NCI-H510A treated with DMSO at 0.1 percent for 48 hours (cell line): Measurements from ENCODE around the gene C13orf42.

Experiments
- DNase-seq: peaks from one replicate; lab custom pipeline; 2025; lab: John Stamatoyannopoulos, UW

C13orf42 gene

DNA sequence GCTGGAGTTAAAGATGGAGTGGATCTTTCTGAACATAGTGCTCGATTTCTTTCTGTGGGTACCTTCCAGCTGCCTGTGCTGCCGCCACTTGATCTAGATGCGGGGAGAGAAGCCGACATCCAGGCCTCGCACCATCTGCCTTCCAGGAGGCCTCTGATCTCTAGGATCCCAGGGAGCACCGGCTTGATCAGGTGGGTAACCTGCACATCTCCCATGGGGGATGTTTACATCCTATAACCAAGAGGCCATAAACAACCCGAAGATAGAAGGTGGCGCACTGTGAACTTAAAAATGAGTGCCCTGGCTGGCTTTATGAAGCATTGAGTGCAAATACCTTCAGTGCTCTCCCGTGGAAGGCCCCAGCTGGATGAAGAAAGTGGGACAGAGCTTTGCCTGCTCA, at the start of gene C13orf42:
TSS of gene C13orf42 (minus strand) at position 101 of the 400 bp plus-strand sequence. CDS start at position 36, 65 bp downstream.
- no peak for DNase-seq

DNA sequence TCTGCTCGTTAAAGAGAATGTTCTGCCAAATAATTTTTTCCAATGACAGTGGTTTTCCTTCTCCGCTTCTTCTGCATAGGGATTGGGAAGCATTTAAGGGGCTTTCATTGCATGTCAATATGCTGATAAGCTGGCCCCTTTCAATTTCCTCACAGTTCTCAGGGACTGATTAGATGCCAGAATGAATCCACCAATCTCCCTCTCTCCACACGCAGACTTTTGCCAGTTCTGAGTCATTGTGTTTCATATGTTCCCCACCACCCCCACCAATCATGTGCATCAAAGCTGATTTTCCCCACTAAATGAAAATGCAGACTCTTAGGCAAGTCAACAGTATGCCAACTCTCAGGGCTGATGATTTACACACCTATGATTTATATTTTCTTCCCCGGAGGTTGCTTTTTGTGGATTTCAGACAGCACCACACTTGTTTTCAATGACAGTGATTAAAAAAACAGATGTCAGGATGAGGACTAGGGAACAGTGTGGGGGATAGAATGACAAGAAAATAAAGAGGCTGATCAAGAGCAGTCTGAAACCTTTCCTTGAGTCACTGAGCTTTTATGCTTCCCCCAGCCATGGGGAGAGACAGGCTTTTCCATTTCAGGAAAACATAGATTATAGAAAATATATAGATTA, 47.9 kb upstream of the C13orf42 start:
- DNase-seq = no peak

DNA sequence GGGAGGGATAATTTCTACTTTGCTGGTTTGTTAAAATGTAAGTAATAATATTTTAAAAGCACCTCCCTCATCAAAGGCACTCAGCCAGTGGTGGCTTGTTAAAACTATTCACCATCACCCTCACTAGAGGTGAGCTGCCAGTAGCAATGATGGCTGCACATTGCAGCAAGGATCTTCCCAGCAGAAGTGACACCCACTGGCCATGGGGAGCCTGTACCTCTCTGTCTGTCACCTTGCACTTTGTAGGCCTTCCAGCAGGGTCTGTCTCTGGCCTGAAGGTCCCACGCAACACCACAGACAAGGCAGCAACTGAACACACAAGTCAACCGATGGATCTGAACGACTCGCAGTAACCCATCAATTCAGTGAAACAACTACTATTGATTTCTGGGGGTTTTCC, 47.3 kb upstream of the C13orf42 start:
- DNase-seq = no peak

DNA sequence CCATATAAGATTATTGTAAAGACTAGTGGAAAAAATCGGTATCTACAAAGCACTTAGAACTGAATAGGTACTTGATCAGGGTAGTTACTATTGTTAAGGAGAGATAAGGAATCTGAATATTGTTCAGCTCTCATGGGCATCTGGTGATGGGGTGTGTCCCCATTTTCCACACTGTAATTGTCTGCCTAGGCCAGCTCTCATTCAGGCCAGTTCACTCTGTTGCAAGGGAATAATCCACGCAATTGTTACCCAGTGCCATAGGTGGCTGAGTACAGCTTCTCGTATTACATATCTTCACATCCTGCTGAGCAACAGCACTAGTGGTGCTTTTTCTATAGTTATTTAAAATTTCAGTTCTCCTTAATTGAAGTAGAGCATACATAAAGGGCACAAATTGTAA, 45.6 kb upstream of the C13orf42 start:
- DNase-seq = peak; percentile 1

DNA sequence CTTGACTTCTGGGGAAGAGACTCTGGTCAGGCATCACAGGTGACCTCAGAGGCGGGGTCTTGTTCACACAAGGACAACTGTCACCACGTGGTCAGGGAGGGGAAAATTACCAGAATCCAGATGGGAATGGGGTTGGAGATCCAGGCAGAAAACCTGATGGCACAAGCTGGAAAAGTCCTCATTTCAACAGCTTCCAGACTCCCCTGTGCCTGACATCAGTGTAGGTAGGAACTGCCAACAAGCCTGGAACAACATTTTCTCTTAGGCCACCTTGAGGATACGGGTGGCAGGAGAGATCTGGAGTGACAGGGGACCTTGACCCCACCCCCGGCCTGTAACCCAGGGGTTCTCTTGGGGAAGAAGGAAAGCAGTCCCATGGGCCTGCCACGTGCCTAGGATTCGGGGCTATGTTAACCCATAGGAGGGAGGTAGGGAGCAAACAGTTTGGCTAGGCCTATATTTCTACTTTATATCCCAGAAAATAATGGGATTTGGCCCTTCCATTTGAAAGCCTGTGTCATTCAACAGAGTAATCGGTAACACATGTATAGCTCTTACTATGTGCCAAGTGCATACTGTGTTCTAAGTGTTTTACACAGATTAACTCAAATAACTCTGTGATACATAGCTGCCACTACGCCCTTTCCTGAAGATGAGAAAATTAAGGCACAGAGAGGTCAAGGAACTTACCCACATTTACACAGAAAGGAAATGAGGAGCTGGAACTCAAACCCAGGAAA, 44.9 kb upstream of the C13orf42 start:
- no peak for DNase-seq

DNA sequence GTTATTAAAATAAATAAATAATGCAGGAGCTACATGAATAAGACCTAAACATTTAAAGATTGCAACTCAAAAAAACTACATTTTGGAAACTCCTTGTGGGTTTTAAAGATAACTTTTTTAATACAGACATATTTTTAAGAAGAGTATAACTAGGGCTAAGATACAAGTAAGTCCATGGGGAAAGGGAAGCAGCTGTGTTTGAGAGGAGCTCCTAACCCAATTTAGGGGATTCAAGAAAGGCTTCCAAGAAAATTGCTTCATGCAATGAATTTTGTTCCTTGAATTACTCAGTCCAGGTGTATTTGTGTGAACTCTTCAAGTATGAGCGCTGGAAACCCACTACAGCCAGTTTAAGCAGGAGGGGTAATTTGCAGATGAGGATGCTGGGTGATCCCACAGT, 44.1 kb upstream of the C13orf42 start:
- DNase-seq = no peak

DNA sequence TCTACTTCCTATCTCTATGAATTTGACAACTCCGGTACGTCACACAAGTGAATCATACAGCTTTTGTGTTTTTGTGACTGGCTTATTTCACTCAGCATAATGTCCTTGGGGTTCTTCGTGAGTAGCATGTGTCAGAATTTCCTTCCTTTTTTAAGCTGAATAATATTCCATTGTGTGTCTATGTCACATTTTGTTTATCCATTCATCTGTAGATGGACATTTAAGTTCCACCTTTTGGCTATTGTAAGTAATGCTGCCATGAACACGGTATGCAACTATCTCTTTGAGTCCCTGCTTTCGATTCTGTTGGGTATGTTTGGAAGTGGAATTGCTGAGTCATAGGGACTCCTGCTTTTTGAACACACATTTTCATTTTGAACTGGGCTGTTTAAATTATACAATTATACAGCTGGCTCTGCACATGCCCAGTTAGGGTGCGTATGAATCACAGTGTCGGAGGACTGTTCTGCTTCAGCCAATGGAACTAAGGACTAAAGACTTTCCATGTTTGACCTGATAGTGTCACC, 43.0 kb upstream of the C13orf42 start:
- DNase-seq = no peak

DNA sequence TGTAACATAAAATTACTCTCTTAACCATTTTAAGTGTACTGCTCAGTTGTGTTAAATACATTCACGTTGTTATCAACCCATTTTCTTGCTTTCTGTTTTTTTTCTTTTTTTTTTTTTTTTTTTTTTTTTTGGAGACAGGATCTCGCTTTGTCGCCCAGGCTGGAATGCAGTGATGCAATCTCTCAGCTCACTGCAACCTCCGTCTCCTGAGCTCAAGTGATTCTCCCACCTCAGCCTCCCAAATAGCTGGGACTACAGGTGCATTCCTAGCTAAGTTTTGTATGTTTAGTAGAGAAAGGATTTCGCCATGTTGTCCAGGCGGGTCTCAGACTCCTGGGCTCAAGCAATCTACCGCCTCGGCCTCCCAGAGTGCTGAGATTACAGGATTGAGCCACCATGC, 42.5 kb upstream of the C13orf42 start:
- DNase-seq = no peak

DNA sequence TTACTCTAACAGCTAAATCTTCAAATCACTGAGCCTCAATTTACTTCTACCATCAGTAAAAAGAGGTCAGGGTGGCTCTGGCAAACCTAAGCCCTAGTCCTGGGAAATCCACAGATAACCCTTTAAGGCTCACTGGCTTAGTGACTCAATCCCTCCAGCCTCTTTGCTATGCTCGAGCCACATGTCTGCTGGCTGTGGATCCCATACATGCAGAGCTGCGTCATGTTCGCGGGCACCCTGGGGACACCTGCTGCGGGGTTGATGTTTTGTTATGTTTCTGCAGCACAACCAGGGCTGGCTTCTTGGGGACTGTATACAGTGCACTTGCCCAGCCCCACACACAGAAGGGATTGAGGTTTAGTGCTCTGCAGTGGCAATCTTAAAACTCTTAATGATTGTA, 41.6 kb upstream of the C13orf42 start:
- no peak for DNase-seq

DNA sequence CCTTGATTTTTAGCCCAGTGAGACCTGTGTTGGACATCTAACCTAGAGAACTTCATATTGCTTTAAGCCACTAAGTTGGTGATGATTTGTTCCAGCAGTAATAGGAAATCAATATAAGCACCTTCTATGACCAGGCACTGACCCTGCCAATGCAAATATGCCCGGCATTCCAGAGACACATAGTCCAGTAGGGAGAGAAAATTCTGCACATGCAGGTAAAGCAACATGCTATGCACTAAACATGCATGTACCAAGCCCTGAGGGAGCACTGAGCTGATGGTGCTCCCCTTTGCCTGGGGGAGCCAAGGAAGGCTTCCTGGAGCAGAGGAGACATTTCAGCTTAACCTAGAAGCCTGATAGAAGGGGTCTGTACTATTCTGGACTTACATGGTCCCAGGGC, 40.4 kb upstream of the C13orf42 start:
- DNase-seq = no peak

DNA sequence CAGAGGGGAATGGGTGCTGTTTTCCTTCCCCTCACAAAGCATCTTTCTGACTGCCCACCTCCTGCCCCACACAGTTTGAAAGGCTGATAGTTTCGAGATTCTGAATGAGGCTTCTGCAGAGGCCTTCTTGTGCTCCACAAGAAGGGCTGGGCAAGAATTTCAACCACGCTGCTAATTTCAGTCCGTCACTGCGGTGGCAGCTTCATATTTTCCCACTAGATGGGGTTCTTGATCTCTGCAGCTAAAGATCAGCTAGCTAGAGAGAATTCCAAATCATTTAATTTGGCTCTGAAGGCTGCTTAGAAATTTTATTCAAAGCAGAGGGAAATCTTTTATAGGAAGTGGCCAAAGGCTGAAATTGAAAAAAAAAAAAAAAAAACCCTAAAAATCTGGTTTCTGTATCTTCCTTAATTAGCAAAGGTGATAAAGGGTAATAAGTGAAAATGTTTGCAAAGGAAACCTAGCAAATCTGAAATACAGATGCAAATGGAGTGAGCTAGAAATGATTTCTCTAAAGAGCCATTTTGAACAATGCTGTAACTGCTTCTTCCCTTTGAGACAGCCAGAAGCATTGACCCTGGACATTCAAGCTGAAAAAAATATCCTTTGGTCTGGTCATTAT, 38.0 kb upstream of the C13orf42 start:
- peak; percentile 13 for DNase-seq

DNA sequence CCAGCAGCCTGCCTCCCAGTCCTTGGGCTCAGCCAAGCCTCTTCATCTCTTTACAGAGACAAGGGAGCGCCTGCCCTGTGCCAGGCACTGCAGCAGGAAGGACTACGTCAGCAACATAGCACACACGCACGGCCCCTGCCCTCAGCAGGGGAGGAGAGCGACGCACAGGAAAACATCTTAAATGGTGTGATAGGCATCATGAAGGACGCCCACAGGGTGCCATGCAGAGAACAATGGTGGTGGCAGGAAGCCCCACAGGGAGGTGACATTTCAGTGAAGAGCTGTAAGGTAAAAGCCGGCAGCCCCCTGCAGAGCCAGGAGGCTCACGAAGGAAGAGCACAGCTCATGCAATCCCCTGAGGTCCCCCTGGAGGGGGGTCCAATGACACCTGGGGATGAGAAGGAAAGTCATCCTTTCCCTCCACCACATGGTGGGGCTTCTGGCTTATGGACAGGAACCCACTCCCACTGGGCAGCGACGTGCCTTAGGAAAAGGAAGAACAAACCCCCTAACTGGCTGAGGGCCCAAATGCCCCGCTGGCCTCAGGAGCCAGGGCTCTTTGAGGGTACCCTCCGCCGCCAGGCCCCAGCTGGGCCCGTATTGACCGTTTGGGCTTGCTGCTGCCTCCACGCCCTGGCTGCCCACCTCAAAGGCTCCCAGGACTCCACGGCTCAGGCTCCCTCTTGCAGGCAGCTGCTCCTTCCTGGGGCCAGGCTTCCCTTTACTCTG, 37.3 kb upstream of the C13orf42 start:
- no peak for DNase-seq

DNA sequence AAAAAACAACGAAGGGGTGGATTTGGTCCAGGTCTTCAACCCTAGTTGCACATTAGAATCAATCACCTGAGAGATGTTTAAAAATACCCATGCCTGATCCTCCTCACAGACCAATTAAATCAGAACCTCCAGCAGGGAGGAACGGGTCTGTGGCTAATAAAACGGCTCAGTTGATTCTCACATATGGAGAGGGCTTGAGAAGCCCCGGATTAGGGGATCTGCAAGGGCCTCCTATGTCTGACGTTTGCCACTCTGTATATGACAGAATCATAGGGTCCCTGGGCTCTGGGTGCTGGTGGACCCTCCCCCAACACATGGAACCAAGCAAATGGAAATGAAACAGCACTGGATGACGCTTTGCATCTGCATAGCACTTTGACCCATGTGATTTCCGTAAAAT, 36.7 kb upstream of the C13orf42 start:
- DNase-seq = no peak

DNA sequence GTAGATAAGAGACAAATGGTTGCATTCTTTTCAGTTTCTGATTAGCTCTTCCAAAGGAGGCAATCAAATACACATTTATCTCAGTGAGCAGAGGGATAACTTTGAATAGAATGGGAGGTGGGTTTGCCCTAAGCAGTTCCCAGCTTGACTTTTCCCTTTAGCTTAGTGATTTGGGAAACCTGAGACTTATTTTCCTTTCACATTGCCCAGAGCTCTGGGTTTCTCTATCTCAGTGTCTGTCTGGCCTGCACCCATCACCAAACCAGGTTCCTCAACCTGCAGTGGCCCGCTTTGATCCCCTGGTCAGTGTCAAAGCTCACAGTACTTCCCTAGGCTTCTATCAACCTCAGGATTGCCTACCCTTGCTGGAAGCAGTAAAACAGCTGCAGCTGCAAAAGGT, 35.6 kb upstream of the C13orf42 start:
- DNase-seq = no peak

DNA sequence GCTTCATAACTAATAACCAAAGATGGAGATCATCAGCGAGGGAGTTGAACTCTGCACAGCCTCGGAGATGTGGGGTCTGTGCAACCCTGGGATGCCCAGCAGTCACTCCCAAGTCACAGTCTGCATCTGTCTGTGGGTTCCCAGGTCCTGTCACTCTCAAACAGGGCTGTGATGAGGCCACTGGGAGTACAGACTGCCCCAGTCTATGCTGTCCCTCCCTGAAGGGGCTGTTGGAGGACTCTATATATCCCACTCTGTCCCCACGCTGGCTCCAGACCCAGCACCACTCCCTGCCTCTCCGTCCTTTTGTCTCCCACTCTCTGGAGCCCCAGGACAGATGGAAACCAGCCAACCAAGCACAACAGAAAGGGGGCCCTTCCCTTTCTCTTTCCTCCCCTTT, 26.2 kb upstream of the C13orf42 start:
- no peak for DNase-seq

DNA sequence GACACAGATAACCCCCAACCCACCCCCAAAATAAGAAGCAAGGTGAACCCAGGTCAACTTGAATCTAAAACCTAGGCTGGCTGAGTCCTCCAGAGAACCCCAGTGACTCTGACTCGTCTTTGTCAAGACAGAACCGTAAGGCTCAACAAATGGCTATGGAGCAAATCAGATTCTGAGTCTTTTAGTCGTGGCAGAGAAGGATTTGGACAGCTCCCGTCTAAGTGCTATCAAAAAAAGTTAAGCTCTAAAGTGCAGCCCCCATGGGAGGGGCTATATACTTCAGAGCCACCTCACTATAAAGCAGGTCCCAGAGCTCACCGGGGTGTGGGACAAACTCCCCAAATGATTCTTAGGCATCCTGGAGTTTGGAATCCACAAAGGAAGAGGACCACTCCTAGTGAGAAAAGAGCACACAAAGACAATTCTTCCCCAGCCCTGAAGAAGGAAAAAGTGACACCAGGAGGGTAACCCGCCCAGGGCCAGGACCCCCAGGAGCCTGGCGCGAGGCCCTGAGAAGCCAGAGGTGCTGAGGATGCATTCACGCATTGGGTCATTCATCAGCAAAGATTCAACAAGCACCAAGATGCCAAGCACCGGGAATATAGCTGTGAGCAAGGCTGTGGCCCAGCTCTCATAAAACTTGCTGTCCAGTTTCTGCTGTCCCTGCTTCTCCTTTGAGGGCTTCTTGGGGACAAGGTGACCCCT, 25.4 kb upstream of the C13orf42 start:
- no peak for DNase-seq

DNA sequence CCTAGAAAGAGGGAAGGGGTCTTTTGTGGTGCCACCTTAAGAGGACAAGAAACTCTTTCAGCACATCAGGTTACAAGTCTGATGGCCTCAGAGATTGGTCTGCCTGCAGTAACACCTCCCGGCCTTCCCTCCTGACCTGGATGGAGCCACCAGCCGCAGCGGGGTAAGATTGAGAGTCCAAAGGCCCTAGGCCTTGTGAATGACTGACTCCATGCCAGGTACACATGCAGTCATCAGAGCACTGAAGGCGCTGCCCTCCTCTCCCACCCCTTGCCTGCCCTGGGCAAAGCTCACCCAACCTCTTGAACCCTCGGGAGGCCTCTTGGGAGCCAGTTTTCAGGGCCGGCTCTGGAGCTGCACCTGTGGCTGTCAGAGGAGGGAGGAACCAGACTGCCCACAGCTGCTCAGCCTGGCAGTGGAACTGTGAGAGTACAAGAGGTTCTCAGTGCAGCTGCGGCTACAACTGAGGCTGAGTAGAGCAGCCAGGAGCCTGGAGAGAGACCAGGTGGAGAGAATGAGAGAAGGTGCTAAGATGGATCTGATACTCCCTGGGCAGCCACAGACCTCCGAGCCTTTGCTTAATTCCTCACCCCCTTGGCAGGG, 23.8 kb upstream of the C13orf42 start:
- DNase-seq = peak; percentile 5

DNA sequence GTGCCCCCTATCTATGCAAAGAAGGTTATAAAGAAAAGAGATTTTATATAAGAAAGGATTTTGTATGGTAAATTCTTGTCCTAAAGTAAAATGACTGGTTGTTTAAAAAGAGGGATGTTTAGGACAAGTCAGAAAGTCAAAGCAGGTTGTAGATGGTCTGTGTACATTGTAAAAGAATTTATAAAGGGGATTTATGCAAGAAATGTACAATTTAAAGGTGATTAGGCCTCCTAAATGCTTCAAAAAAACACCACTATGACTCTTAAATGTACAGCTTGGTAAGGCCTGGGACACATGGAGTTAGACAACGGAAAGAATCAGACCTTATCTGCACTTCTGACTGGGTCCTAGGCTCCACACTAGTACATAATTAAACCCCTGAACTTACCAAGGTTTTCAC, 19.3 kb upstream of the C13orf42 start:
- no peak for DNase-seq

DNA sequence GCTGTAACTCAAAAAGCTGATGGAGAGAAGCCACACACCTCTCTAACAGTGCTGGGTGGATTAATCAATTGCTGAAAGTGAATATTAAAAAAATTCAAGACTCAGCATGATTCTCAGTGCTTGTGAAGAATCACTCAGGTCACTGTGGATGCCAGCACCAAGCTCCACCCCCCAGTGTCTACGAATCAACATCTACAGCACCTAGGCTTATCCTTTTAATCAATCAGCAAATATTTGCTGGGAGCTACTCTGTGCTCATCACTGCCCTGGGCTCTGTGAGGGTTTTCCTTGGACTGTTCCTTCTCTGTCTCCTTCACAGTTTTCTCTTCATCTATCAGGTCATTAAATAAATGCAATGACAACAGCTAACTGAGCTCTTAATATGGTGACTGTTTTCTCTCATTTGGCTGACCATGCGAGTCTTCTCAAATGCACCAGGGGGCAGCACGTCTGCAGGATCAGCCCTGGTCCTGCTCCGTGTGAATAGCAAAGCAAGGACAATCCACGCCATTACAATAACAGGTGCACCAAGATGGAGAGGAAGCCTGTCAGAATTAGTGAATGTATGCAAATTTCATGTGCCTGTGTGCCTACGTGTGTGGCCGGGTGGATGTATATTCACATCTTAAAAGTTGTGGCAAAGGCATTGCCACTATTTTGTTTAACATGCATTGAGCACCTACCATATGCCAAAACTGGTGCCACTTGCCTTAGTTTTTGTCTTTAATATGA, 14.6 kb upstream of the C13orf42 start:
- peak; percentile 65 for DNase-seq

DNA sequence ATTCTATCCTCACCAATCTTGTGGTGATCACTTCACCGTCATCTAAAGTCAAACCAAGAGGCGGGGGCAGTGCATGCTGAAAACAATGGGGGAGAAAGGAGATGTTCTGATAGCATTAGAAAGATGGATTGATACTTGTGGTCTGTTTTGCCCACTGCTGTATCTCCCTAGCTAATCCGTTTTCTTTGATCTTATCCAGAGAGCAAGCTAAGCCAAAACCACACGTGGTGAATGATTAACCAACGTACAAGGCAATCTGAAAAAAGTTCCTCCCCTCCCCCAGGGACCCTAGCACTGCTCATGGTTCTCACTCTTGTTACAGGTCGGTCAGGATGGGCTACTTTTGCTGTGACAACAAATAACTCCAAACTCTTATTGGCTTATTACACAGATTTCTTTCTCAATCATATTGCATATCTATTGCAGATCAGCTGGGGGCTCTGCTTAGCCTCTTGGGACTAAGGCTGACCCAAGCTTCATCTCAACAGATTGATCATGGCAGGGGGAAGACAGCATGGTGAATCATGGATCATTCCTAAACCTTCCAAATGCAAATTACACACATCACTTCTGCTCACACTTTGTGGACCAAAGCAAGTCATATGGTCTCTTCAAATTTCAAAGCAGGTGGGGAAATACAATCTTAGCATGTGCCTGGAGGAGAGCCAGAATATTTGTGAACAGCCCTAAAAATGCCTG, 11.9 kb upstream of the C13orf42 start:
- DNase-seq = no peak
